Measurements from ENCODE around the gene CYTH1. TPM values are rescaled to one million over a fixed set of nuclear protein-coding genes. Genes with fewer than 3 reads are reported as not detected.

CYTH1 gene
- total RNA-seq, 1 donor from 2014 or later = 35.5 TPM

- TF ChIP-seq, protein P1, sequence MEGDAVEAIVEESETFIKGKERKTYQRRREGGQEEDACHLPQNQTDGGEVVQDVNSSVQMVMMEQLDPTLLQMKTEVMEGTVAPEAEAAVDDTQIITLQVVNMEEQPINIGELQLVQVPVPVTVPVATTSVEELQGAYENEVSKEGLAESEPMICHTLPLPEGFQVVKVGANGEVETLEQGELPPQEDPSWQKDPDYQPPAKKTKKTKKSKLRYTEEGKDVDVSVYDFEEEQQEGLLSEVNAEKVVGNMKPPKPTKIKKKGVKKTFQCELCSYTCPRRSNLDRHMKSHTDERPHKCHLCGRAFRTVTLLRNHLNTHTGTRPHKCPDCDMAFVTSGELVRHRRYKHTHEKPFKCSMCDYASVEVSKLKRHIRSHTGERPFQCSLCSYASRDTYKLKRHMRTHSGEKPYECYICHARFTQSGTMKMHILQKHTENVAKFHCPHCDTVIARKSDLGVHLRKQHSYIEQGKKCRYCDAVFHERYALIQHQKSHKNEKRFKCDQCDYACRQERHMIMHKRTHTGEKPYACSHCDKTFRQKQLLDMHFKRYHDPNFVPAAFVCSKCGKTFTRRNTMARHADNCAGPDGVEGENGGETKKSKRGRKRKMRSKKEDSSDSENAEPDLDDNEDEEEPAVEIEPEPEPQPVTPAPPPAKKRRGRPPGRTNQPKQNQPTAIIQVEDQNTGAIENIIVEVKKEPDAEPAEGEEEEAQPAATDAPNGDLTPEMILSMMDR (IDR thresholded peaks at IDR 0.05; ENCODE audit: insufficient read depth, low read length, severe bottlenecking) = no peak
- DNase-seq (ENCODE audit: low read depth) (no peak), FAIRE-seq (no peak)
- Histone ChIP-seq H3K4me3 (ENCODE audit: low read depth, low read length) (peak overlapping the region; percentile 57), H3K36me3 (ENCODE audit: control insufficient read depth, insufficient read depth, low read length) (peaks cover 2% of the 10 kb centered on the region), H3K27me3 (ENCODE audit: control insufficient read depth, insufficient read depth, low read length) (no peaks in the 10 kb centered on the region)
These were observed 47.1 kb downstream of the CYTH1 start for GRCh38 chr17:78734793-78735641.

- Histone ChIP-seq H3K27me3 (ENCODE audit: control insufficient read depth, insufficient read depth, low read length) (no peaks in the 10 kb centered on the region), H3K4me3 (ENCODE audit: low read depth, low read length) (no peak overlapping the region), H3K36me3 (ENCODE audit: control insufficient read depth, insufficient read depth, low read length) (peaks cover 7% of the 10 kb centered on the region)
- TF ChIP-seq, protein P1 (IDR thresholded peaks at IDR 0.05; ENCODE audit: insufficient read depth, low read length, severe bottlenecking) = no peak
- FAIRE-seq (no peak), DNase-seq (ENCODE audit: low read depth) (no peak)
These were observed 49.7 kb downstream of the CYTH1 start for GRCh38 chr17:78732354-78732753.

DNA sequence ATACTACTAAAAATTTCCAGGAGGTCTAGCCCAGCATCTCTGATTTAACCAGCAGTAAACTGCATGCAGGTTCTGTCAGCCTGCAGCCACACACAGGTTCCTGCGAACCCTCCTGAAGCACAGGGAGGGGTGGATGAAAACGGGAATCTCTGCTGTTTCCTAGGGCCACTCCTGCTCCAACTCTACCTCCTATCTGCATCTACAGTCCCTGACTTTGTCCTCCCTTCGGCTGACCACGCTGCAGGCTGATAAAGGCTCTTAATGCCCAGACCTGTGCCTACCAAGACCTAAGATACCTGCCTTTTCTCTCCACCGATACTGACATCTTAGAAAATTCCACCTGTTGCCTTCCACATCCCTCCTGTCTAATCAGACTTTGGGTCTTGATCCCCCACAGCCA is 50.2 kb downstream of the CYTH1 start:
- DNase-seq (ENCODE audit: low read depth) (no peak), FAIRE-seq (no peak)
- TF ChIP-seq, protein P1 (IDR thresholded peaks at IDR 0.05; ENCODE audit: insufficient read depth, low read length, severe bottlenecking) = no peak
- Histone ChIP-seq H3K27me3 (ENCODE audit: control insufficient read depth, insufficient read depth, low read length) (no peaks in the 10 kb centered on the region), H3K36me3 (ENCODE audit: control insufficient read depth, insufficient read depth, low read length) (peaks cover 8% of the 10 kb centered on the region), H3K4me3 (ENCODE audit: low read depth, low read length) (no peak overlapping the region)

- FAIRE-seq (no peak), DNase-seq (ENCODE audit: low read depth) (no peak)
- TF ChIP-seq, protein P1 (IDR thresholded peaks at IDR 0.05; ENCODE audit: insufficient read depth, low read length, severe bottlenecking) = no peak
- peaks cover 11% of the 10 kb centered on the region for H3K36me3 ChIP-seq (ENCODE audit: control insufficient read depth, insufficient read depth, low read length)
- no peaks in the 10 kb centered on the region for H3K27me3 ChIP-seq (ENCODE audit: control insufficient read depth, insufficient read depth, low read length)
- H3K4me3 ChIP-seq (ENCODE audit: low read depth, low read length) = no peak overlapping the region
These were observed 52.4 kb downstream of the CYTH1 start for GRCh38 chr17:78729641-78730040.

- H3K27me3 ChIP-seq (ENCODE audit: control insufficient read depth, insufficient read depth, low read length) = no peaks in the 10 kb centered on the region
- FAIRE-seq (no peak), DNase-seq (ENCODE audit: low read depth) (no peak)
- H3K36me3 ChIP-seq (ENCODE audit: control insufficient read depth, insufficient read depth, low read length) = peaks cover 11% of the 10 kb centered on the region
- TF ChIP-seq, protein P1 (IDR thresholded peaks at IDR 0.05; ENCODE audit: insufficient read depth, low read length, severe bottlenecking) = no peak
- H3K4me3 ChIP-seq (ENCODE audit: low read depth, low read length) = no peak overlapping the region
These were observed 53.6 kb downstream of the CYTH1 start for GRCh38 chr17:78728495-78728894.
